Right lobe of liver (tissue), 4 donors: ENCODE results near the gene DGLUCY.

ENCODE experiments used
- POLR2A ChIP-seq: fragments of 450-650 bp; IDR thresholded peaks from one replicate; pipeline ENCODE4 v1.6.1; 2017; ENCODE audit warnings: antibody characterized with exemption, mild to moderate bottlenecking
- TF ChIP-seq, protein P1 (sequence below), 4 donors: fragments of 200-600 bp in 3 of 4; fragments of 450-650 bp in 1 of 4; IDR thresholded peaks; one replicate each; pipeline versions ENCODE4 v1.5.1 to v1.8.0; 2016 to 2022; ENCODE audit warnings: antibody characterized with exemption in 4 of 4, mild to moderate bottlenecking in 2 of 4
- donor health status: DM: no; HTN: no; CAD: no.
- donor health status: DM: no; HTN: no; CAD: no.
- donor health status: DM: no; HTN: yes; CAD: no.

- TF ChIP-seq, protein P1, sequence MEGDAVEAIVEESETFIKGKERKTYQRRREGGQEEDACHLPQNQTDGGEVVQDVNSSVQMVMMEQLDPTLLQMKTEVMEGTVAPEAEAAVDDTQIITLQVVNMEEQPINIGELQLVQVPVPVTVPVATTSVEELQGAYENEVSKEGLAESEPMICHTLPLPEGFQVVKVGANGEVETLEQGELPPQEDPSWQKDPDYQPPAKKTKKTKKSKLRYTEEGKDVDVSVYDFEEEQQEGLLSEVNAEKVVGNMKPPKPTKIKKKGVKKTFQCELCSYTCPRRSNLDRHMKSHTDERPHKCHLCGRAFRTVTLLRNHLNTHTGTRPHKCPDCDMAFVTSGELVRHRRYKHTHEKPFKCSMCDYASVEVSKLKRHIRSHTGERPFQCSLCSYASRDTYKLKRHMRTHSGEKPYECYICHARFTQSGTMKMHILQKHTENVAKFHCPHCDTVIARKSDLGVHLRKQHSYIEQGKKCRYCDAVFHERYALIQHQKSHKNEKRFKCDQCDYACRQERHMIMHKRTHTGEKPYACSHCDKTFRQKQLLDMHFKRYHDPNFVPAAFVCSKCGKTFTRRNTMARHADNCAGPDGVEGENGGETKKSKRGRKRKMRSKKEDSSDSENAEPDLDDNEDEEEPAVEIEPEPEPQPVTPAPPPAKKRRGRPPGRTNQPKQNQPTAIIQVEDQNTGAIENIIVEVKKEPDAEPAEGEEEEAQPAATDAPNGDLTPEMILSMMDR (IDR thresholded peaks at IDR 0.05) = no peak
- no peak for TF ChIP-seq POLR2A
Measured at GRCh38 chr14:91158091-91158790, 44.4 kb downstream of the DGLUCY start.
